Prostate gland (tissue), 2 donors: ENCODE measurements around the gene ANKS4B. TPM values are rescaled to one million over a fixed set of nuclear protein-coding genes. Genes with fewer than 3 reads are reported as not detected.

Experiments
- DNase-seq: peaks from one replicate; pipeline ENCODE4 v3.0.0-alpha.2; 2019; ENCODE audit warnings: low spot score
- H3K27ac ChIP-seq, 2 donors: fragments of 200-600 bp; sonication (generic); 2 replicates each; pipeline ENCODE4 v1.5.1; 2017 to 2019
- H3K27me3 ChIP-seq: fragments of 200-600 bp; sonication (generic); replicated peaks from 2 replicates; pipeline ENCODE4 v1.5.1; 2019; ENCODE audit not compliant: insufficient read depth
- H3K36me3 ChIP-seq, 2 donors: fragments of 200-600 bp; sonication (generic); 1 replicate in 1 of 2; 2 replicates in 1 of 2; pipeline versions ENCODE4 v1.5.1 to v1.8.1; 2017 to 2019
- H3K4me1 ChIP-seq: fragments of 200-600 bp; sonication (generic); replicated peaks from 2 replicates; pipeline ENCODE4 v1.5.1; 2019
- H3K4me3 ChIP-seq, 2 donors: fragments of 200-600 bp; sonication (generic); 2 replicates each; pipeline ENCODE4 v1.5.1; 2017 to 2019
- H3K9me3 ChIP-seq: fragments of 200-600 bp; sonication (generic); 2 replicates; pipeline ENCODE4 v1.5.1; 2017
- CTCF ChIP-seq, 4 experiments: fragments of 200-600 bp in 2 of 4; fragments of 450-650 bp in 2 of 4; sonication (generic) in 2 of 4; IDR thresholded peaks; 1 replicate in 3 of 4; 2 replicates in 1 of 4; pipeline ENCODE4 v1.5.1; 2016 to 2019; ENCODE audit warnings: antibody characterized with exemption in 4 of 4, mild to moderate bottlenecking in 2 of 4, moderate library complexity in 2 of 4
- POLR2A ChIP-seq: fragments of 450-650 bp; IDR thresholded peaks from one replicate; pipeline ENCODE4 v1.6.1; 2016; ENCODE audit warnings: antibody characterized with exemption, mild to moderate bottlenecking
- POLR2AphosphoS5 ChIP-seq: sonication (generic); formaldehyde crosslinking; IDR thresholded peaks from one replicate; pipeline ENCODE4 v1.6.1; 2017; ENCODE audit warnings: antibody characterized with exemption
- WGBS: methylation state at CpG from one replicate; pipeline ENCODE4 v1.1.5; 2018; 5-methylcytosine and 5-hydroxymethylcytosine counted together
- intact Hi-C: fragments of 100-400 bp; cut with DNase I; formaldehyde crosslinking; loops from one replicate; pipeline ENCODE4 v1.14.2; 2022
- total RNA-seq, 2 donors: library from RNA; depleted of rRNA; stranded (reverse); fragments of >200 nt; gene quantifications; one replicate each; pipeline ENCODE4 v1.1.0, GENCODE V29; 2016

ANKS4B gene
- total RNA-seq, 2 donors from 2014 or later = not detected

- WGBS = 71% methylated on average over 2 of the region's 2 CpGs
Measured at GRCh38 chr16:21224800-21225199, 8.7 kb upstream of the ANKS4B start.

GRCh38 chr16:21226749-21227148 is 6.8 kb upstream of the ANKS4B start:
- no peak for DNase-seq
- H3K4me1 ChIP-seq = peaks cover 6% of the 10 kb centered on the region
- no peak overlapping the region for H3K27ac ChIP-seq
- no peak overlapping the region for H3K4me3 ChIP-seq
- no peaks in the 10 kb centered on the region for H3K36me3 ChIP-seq
- no peaks in the 10 kb centered on the region for H3K9me3 ChIP-seq
- intact Hi-C loops = no loop called here
- no peak for TF ChIP-seq CTCF (IDR thresholded peaks at IDR 0.05)
- TF ChIP-seq POLR2AphosphoS5 = no peak
- TF ChIP-seq POLR2A = no peak
- H3K27me3 ChIP-seq = no peaks in the 10 kb centered on the region

More at GRCh38 chr16:21224800-21225199, 8.7 kb upstream of the ANKS4B start:
- H3K4me3 ChIP-seq = no peak overlapping the region
- no peaks in the 10 kb centered on the region for H3K36me3 ChIP-seq
- no peak for DNase-seq
- peaks cover 6% of the 10 kb centered on the region for H3K4me1 ChIP-seq
- intact Hi-C loops = no loop called here
- H3K9me3 ChIP-seq = no peaks in the 10 kb centered on the region
- no peaks in the 10 kb centered on the region for H3K27me3 ChIP-seq
- TF ChIP-seq CTCF (IDR thresholded peaks at IDR 0.05) (no peak), POLR2A (no peak), POLR2AphosphoS5 (no peak)
- H3K27ac ChIP-seq = no peak overlapping the region

GRCh38 chr16:21227866-21228265 is 5.6 kb upstream of the ANKS4B start:
- intact Hi-C loops = no loop called here
- Histone ChIP-seq H3K9me3 (no peaks in the 10 kb centered on the region), H3K4me1 (peaks cover 3% of the 10 kb centered on the region), H3K27ac (no peak overlapping the region), H3K36me3 (no peaks in the 10 kb centered on the region), H3K4me3 (no peak overlapping the region), H3K27me3 (no peaks in the 10 kb centered on the region)
- TF ChIP-seq POLR2A = no peak
- no peak for DNase-seq

GRCh38 chr16:21228361-21228872 is 5.1 kb upstream of the ANKS4B start:
- no peak for DNase-seq
- no peaks in the 10 kb centered on the region for H3K27me3 ChIP-seq
- H3K36me3 ChIP-seq = no peaks in the 10 kb centered on the region
- no peak for TF ChIP-seq POLR2A
- no peak for TF ChIP-seq POLR2AphosphoS5
- no peak for TF ChIP-seq CTCF (IDR thresholded peaks at IDR 0.05)
- 89% methylated on average over 2 of the region's 2 CpGs for WGBS
- no peaks in the 10 kb centered on the region for H3K4me1 ChIP-seq
- H3K27ac ChIP-seq = no peak overlapping the region
- intact Hi-C loops = no loop called here
- no peaks in the 10 kb centered on the region for H3K9me3 ChIP-seq
- no peak overlapping the region for H3K4me3 ChIP-seq

- H3K4me3 ChIP-seq = no peak overlapping the region
Measured at GRCh38 chr16:21233045-21233520, 416 bp upstream of the ANKS4B start.

More at GRCh38 chr16:21233045-21233520, 416 bp upstream of the ANKS4B start:
- 97% methylated on average over 1 of the region's 1 CpG for WGBS
- TF ChIP-seq CTCF (IDR thresholded peaks at IDR 0.05) (no peak), POLR2A (no peak), POLR2AphosphoS5 (no peak)
- no peak for DNase-seq
- no peaks in the 10 kb centered on the region for H3K36me3 ChIP-seq
- H3K9me3 ChIP-seq = no peaks in the 10 kb centered on the region
- H3K27ac ChIP-seq = no peak overlapping the region
- no peaks in the 10 kb centered on the region for H3K27me3 ChIP-seq
- intact Hi-C loops = no loop called here
- no peaks in the 10 kb centered on the region for H3K4me1 ChIP-seq
